WTC11 (cell line): ENCODE measurements around the gene NR2E3. TPM values are rescaled to one million over a fixed set of nuclear protein-coding genes. Genes with fewer than 3 reads are reported as not detected.

Experiments used
- ATAC-seq: fragments of 200-7000 bp; cut with Tn5 transposase; 2 replicates; pipeline ENCODE4 v1.10.0; 2021; ENCODE audit warnings: mild to moderate bottlenecking, moderate library complexity
- CTCF ChIA-PET: fragments of 300-600 bp; sonication (Branson Sonifier 250); formaldehyde crosslinking; loops from one replicate; lab custom pipeline; 2021; ENCODE audit warnings: antibody characterized with exemption; lab: Charles Lee
- POLR2A ChIA-PET: fragments of 350-600 bp; sonication (Branson Sonifier 250); formaldehyde crosslinking; loops from one replicate; lab custom pipeline; 2021; ENCODE audit warnings: antibody characterized with exemption; lab: Charles Lee
- DNase-seq: peaks from one replicate; pipeline ENCODE4 v3.0.0; 2021; ENCODE audit warnings: low spot score
- H3K27ac Mint-ChIP-seq: 2 replicates; pipeline ENCODE4 v1.8.0; 2021; ENCODE audit warnings: mixed read lengths
- H3K27me3 Mint-ChIP-seq: 2 replicates; pipeline ENCODE4 v1.8.0; 2021; ENCODE audit warnings: low read depth, mild to moderate bottlenecking, moderate library complexity, mixed read lengths
- H3K36me3 Mint-ChIP-seq: 2 replicates; pipeline ENCODE4 v1.8.0; 2021; ENCODE audit warnings: mixed read lengths
- H3K4me1 Mint-ChIP-seq: 2 replicates; pipeline ENCODE4 v1.8.0; 2022; ENCODE audit warnings: mixed read lengths
- H3K4me3 Mint-ChIP-seq: 2 replicates; pipeline ENCODE4 v1.8.0; 2021; ENCODE audit warnings: mild to moderate bottlenecking, moderate library complexity, mixed read lengths
- H3K9me3 Mint-ChIP-seq: 2 replicates; pipeline ENCODE4 v1.8.0; 2021; ENCODE audit warnings: mixed read lengths
- AR ChIP-seq: fragments of 250-450 bp; sonication (Bioruptor Pico); IDR thresholded peaks from 2 replicates; pipeline ENCODE4 v1.9.0; 2021; ENCODE audit warnings: mild to moderate bottlenecking
- ATF3 ChIP-seq: sonication (generic); formaldehyde crosslinking; conservative IDR thresholded peaks from 2 replicates; pipeline ENCODE4 v1.8.1; 2022; ENCODE audit warnings: mild to moderate bottlenecking, missing genetic modification reagents
- CBFB ChIP-seq: sonication (generic); formaldehyde crosslinking; IDR thresholded peaks from 2 replicates; pipeline ENCODE4 v1.8.1; 2022; ENCODE audit warnings: mild to moderate bottlenecking, low read depth, missing genetic modification reagents
- CTCF ChIP-seq: fragments of 200-600 bp; IDR thresholded peaks from 2 replicates; pipeline ENCODE4 v1.8.0; 2022; ENCODE audit warnings: antibody characterized with exemption
- ESRRA ChIP-seq: sonication (generic); formaldehyde crosslinking; IDR thresholded peaks from 2 replicates; pipeline ENCODE4 v1.8.1; 2022; ENCODE audit warnings: mild to moderate bottlenecking, missing genetic modification reagents, borderline replicate concordance
- GABPB1 ChIP-seq: sonication (generic); formaldehyde crosslinking; IDR thresholded peaks from 2 replicates; pipeline ENCODE4 v1.8.1; 2023; ENCODE audit warnings: mild to moderate bottlenecking, missing genetic modification reagents
- GTF2I ChIP-seq: fragments of 250-450 bp; sonication (Bioruptor Pico); conservative IDR thresholded peaks from 2 replicates; pipeline ENCODE4 v1.4.0; 2021; ENCODE audit warnings: mild to moderate bottlenecking
- HMGA2 ChIP-seq: fragments of 250-450 bp; sonication (Bioruptor Pico); IDR thresholded peaks from 2 replicates; pipeline ENCODE4 v1.4.0; 2021; ENCODE audit warnings: mild to moderate bottlenecking, moderate library complexity
- IRF1 ChIP-seq: sonication (generic); formaldehyde crosslinking; IDR thresholded peaks from 2 replicates; pipeline ENCODE4 v1.8.0; 2023; ENCODE audit warnings: missing genetic modification reagents
- JUN ChIP-seq: sonication (generic); formaldehyde crosslinking; IDR thresholded peaks from 2 replicates; pipeline ENCODE4 v1.8.0; 2023; ENCODE audit warnings: mild to moderate bottlenecking, missing genetic modification reagents
- NFE2L1 ChIP-seq: sonication (generic); formaldehyde crosslinking; IDR thresholded peaks from 2 replicates; pipeline ENCODE4 v1.8.1; 2023; ENCODE audit warnings: missing genetic modification reagents
- OVOL2 ChIP-seq: fragments of 250-450 bp; sonication (Bioruptor Pico); IDR thresholded peaks from 2 replicates; pipeline ENCODE4 v1.9.0; 2021; ENCODE audit warnings: mild to moderate bottlenecking, borderline replicate concordance
- PRDM15 ChIP-seq: sonication (generic); formaldehyde crosslinking; IDR thresholded peaks from 2 replicates; pipeline ENCODE4 v1.8.0; 2022; ENCODE audit warnings: missing genetic modification reagents
- ZBTB43 ChIP-seq: sonication (generic); formaldehyde crosslinking; IDR thresholded peaks from 2 replicates; pipeline ENCODE4 v1.8.1; 2023; ENCODE audit warnings: mild to moderate bottlenecking, missing genetic modification reagents
- ZNF317 ChIP-seq: sonication (generic); formaldehyde crosslinking; IDR thresholded peaks from 2 replicates; pipeline ENCODE4 v1.8.1; 2023; ENCODE audit warnings: low read depth, mild to moderate bottlenecking, moderate library complexity, missing genetic modification reagents, borderline replicate concordance
- ZSCAN18 ChIP-seq: fragments of 250-450 bp; sonication (Bioruptor Pico); IDR thresholded peaks from 2 replicates; pipeline ENCODE4 v2.1.2; 2022; ENCODE audit warnings: mild to moderate bottlenecking, moderate library complexity
- total RNA-seq: library from RNA; stranded (reverse); gene quantifications from 3 replicates; pipeline ENCODE4 v1.2.3, GENCODE V29; 2021

The NR2E3 gene
- total RNA-seq, 1 experiment from 2014 or later: 1.4 TPM

GRCh38 chr15:71761649-71762048 is 48.7 kb upstream of the NR2E3 start:
- no peaks in the 10 kb centered on the region for H3K4me1 Mint-ChIP-seq
- H3K27me3 Mint-ChIP-seq: no peaks in the 10 kb centered on the region
- ChIA-PET POLR2A (no interaction called here), CTCF (no interaction called here)
- no peak for TF ChIP-seq CBFB (CRISPR knock-in tag)
- TF ChIP-seq NFE2L1 (CRISPR knock-in tag): no peak
- TF ChIP-seq PRDM15 (CRISPR knock-in tag): no peak
- TF ChIP-seq ZBTB43 (CRISPR knock-in tag): no peak
- TF ChIP-seq OVOL2: no peak
- no peak for TF ChIP-seq CTCF
- TF ChIP-seq ESRRA: no peak
- no peak for DNase-seq
- ATAC-seq: no peak
- H3K27ac Mint-ChIP-seq: no peak overlapping the region
- H3K9me3 Mint-ChIP-seq: peaks cover 38% of the 10 kb centered on the region
- no peak overlapping the region for H3K4me3 Mint-ChIP-seq
- peaks cover 23% of the 10 kb centered on the region for H3K36me3 Mint-ChIP-seq

- ATAC-seq: no peak
- H3K9me3 Mint-ChIP-seq: peaks cover 25% of the 10 kb centered on the region
- CTCF ChIA-PET: no interaction called here
Measured at GRCh38 chr15:71768184-71768583, 42.2 kb upstream of the NR2E3 start.

More at GRCh38 chr15:71768184-71768583, 42.2 kb upstream of the NR2E3 start:
- DNase-seq: no peak
- TF ChIP-seq IRF1 (CRISPR knock-in tag) (no peak), AR (no peak), GABPB1 (CRISPR knock-in tag) (no peak), HMGA2 (CRISPR knock-in tag) (no peak), GTF2I (CRISPR knock-in tag) (no peak), ZSCAN18 (CRISPR knock-in tag) (no peak), JUN (no peak), ZNF317 (no peak), ATF3 (CRISPR knock-in tag) (no peak)
- TF ChIP-seq, all 79 proteins: peak for 0
- Mint-ChIP-seq H3K4me1 (no peaks in the 10 kb centered on the region), H3K36me3 (peaks cover 17% of the 10 kb centered on the region), H3K4me3 (no peak overlapping the region), H3K27ac (no peak overlapping the region), H3K27me3 (peaks cover 4% of the 10 kb centered on the region; the same call in 1 of the 2 replicates)
- POLR2A ChIA-PET: no interaction called here
